T-helper 1 cell treated with Interleukin-12 subunit alpha and Interleukin-12 subunit beta and Interleukin-4 antibody, amounts not matched to agents 30 μg/mL and 1 μg/mL, for 36 hours (primary cell): ENCODE data around the gene ELOVL6.

Experiments
- H3K27ac Mint-ChIP-seq: one replicate; pipeline ENCODE4 v1.8.0; 2021; ENCODE audit warnings: mild to moderate bottlenecking, mixed read lengths
- H3K27me3 Mint-ChIP-seq: one replicate; pipeline ENCODE4 v1.8.0; 2021; ENCODE audit warnings: low read depth, mixed read lengths
- H3K36me3 Mint-ChIP-seq: one replicate; pipeline ENCODE4 v1.8.0; 2021; ENCODE audit warnings: low read depth, mixed read lengths
- H3K4me1 Mint-ChIP-seq: one replicate; pipeline ENCODE4 v1.8.0; 2021; ENCODE audit warnings: low read depth, mixed read lengths
- H3K4me3 Mint-ChIP-seq: one replicate; pipeline ENCODE4 v1.8.0; 2021; ENCODE audit warnings: mild to moderate bottlenecking, moderate library complexity, mixed read lengths
- H3K9me3 Mint-ChIP-seq: one replicate; pipeline ENCODE4 v1.8.0; 2021; ENCODE audit warnings: mixed read lengths

Gene ELOVL6

DNA sequence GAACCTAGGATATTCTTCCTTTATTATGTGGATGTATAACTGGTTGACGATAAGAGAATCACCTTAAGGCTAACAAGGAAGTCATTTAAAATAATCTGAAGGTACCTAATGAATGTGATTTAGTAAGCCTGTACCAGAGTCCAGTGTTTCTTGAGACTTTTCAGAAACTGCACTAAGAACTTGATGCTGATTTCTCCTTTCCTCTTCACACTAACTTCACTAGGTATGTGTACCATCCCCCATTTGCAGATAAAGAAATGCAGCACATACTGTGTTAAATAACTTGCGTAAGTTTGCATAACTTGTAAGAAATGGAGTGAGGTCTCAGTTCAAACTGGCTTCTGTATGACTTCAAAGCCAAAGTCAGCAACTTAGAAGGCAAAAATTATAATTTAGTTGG lies 63.3 kb downstream of the ELOVL6 start:
- Mint-ChIP-seq H3K4me1 (peaks cover 14% of the 10 kb centered on the region), H3K36me3 (peaks cover 29% of the 10 kb centered on the region), H3K27me3 (no peaks in the 10 kb centered on the region), H3K27ac (no peak overlapping the region), H3K4me3 (no peak overlapping the region), H3K9me3 (no peaks in the 10 kb centered on the region)

DNA sequence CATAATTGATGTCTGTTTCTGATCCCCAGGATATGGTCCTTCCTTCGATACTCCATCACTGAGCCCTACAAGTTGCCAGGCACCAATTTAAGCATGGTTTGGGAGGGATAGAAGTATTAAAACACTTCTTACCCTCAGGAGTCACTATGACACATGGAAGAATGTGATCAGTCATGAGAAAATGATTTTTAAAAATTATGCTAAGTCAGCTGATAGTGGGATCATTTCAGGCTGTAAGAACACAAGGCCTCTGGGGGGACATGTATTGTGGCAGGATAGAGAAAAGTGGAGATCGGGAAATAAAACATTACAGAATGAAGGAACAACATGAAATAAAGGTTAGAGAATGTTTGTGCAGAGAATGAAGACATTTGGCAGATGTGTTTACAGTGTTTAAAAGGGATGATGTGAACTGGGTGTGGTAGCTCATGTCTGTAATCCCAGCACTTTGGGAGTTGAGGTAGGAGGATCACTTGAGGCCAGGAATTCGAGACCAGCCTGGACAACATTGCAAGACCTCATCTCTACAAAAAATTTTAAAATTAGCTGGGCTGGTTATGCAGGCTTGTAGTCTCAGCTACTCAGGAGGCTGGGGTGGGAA lies 64.0 kb downstream of the ELOVL6 start:
- H3K4me3 Mint-ChIP-seq = no peak overlapping the region
- no peaks in the 10 kb centered on the region for H3K27me3 Mint-ChIP-seq
- no peaks in the 10 kb centered on the region for H3K9me3 Mint-ChIP-seq
- peaks cover 31% of the 10 kb centered on the region for H3K36me3 Mint-ChIP-seq
- H3K4me1 Mint-ChIP-seq = peaks cover 15% of the 10 kb centered on the region
- no peak overlapping the region for H3K27ac Mint-ChIP-seq

DNA sequence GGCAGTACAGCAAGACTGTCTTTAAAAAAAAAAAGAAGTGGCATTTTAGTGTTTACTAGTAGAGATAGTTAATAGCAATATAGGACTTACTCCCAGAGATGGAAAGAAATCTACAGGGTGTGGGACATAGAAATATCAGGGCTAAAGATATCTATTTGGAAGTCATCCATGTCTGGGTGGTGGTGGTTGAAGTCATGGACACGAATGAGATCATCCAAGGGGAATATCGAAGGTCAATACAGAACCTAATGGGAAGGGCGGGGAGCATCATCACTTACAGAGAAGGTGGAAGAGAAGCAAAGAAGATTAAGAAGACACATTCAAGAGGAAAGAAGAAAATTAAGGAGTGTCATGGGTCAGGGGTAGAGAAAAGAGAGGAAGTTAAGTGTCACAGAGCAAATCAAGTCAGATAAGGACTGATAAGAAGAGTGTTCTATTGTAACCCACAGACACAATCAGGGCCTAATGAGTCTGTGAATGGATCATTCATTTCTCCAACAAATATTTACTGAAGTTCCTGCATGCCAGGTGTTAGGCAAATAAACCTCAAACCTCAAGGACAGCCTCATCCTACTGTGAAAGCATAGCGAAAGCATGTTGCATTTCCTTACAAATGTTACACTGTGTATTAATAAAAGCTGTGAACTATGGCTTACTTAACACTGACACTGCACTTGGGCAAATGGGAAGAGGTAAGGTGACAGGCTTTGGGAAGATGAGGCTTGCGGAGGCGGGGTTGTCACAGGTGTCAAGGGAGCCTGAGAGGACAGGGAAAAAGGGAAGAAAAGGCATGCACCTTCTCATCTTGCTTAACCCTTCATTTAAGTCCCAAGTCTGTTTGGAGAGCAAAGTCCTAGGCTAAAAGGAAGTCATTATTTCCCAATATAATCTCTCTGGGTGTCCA lies 65.3 kb downstream of the ELOVL6 start:
- no peak overlapping the region for H3K27ac Mint-ChIP-seq
- H3K27me3 Mint-ChIP-seq = no peaks in the 10 kb centered on the region
- H3K36me3 Mint-ChIP-seq = peaks cover 31% of the 10 kb centered on the region
- H3K4me3 Mint-ChIP-seq = no peak overlapping the region
- no peaks in the 10 kb centered on the region for H3K9me3 Mint-ChIP-seq
- H3K4me1 Mint-ChIP-seq = peaks cover 24% of the 10 kb centered on the region

DNA sequence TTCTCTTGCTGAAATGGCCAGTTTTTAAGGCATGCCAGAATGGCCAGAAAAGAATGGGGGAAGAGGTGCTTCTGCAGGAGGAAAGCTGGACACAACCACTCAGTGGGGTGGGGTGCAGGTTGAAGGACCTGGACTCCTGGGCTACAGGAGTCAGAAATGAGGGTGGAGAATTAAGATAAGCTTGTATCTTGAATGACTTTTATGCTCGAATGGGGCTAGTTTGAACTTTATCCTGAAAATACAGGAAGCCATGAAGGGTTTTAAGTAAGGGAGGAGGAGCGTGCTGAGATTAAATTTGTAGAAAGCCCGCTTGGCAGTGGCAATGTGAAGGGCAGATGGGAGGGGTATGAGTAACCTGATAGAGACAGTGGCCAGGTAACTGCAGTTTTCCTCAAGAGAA lies 66.5 kb downstream of the ELOVL6 start:
- Mint-ChIP-seq H3K4me1 (peaks cover 28% of the 10 kb centered on the region), H3K27ac (no peak overlapping the region), H3K9me3 (no peaks in the 10 kb centered on the region), H3K36me3 (peaks cover 36% of the 10 kb centered on the region), H3K4me3 (no peak overlapping the region), H3K27me3 (no peaks in the 10 kb centered on the region)

DNA sequence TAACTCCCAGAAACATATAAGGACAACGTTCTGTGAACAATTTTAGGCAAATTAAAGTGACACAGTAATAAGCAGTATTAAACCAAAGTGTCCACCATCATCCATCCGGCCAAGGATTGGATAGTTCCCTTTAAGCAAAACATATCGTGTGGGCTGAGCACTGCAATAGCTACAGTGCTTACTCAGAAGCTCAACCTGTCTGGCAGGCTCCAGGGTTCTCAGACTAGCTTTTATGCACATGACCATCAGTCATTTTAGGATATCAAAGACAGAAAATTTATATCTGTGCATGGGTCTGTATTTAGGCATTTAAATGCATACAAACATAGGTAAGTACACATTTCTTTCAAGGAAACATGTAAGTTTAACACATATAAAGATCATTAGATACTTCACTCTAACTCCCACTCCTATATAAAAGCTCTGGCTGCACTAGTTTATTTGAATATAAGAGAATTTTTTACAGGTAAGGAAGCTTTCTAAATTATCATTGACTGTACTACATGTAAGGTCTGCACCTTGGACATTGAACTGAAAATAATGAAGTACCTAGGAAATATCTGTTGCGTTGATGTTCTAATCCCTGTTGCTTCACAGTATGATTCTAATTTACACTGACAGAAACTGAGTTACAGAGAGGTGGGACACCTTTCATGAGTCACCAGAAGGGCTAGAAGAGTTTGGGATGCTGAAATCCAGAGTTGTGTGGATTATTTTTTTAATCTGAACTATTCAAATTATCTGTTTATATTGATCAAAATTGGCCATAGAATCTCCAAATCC lies 67.6 kb downstream of the ELOVL6 start:
- Mint-ChIP-seq H3K27me3 (no peaks in the 10 kb centered on the region), H3K4me1 (peaks cover 30% of the 10 kb centered on the region), H3K36me3 (peaks cover 42% of the 10 kb centered on the region), H3K27ac (no peak overlapping the region), H3K9me3 (no peaks in the 10 kb centered on the region), H3K4me3 (no peak overlapping the region)

DNA sequence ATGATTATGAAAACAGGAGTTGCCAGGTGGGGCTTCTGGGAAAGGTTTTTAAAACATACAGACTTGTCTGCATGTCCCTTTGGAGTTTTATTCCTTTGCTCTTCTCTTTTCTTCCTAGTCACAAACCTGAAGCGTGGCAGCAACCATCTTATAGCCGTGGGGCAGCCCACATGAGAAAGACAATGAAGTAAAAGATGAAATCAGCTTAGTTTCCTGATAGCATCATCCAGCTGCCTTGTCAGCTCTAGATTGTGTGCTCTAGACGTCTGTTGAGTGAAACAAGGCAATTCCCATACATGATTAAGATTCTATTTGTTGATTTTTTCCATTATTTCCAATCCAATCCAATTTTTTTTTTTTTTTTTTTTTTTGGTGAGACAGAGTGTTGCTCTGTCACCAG lies 68.9 kb downstream of the ELOVL6 start:
- Mint-ChIP-seq H3K4me1 (peaks cover 30% of the 10 kb centered on the region), H3K27ac (no peak overlapping the region), H3K36me3 (peaks cover 39% of the 10 kb centered on the region)

DNA sequence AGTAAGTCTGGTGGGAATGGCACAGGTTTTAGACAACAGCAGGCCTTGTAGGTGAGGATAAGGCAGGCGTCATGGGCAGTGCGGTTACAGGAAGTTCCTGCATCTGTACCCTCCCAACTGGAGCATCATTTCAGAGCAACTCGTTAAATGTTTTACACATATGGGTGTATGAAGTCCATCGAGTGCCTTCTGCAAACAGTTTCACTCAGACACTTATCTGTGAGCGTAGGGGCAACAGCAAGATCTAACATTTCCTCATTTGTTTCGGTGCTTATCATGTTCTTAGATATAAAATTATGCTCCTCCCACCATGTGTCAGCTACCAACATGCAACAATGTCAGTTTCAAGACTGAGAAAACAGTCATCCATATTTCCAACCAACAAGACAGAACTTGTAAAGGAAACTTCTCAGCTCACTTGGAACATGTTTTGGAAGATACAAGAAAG lies 69.9 kb downstream of the ELOVL6 start:
- H3K4me3 Mint-ChIP-seq = no peak overlapping the region
- H3K4me1 Mint-ChIP-seq = peaks cover 33% of the 10 kb centered on the region
- H3K36me3 Mint-ChIP-seq = peaks cover 35% of the 10 kb centered on the region
- H3K9me3 Mint-ChIP-seq = no peaks in the 10 kb centered on the region
- H3K27ac Mint-ChIP-seq = no peak overlapping the region
- H3K27me3 Mint-ChIP-seq = no peaks in the 10 kb centered on the region

More for the DNA sequence above, 68.9 kb downstream of the ELOVL6 start:
- no peak overlapping the region for H3K4me3 Mint-ChIP-seq
- no peaks in the 10 kb centered on the region for H3K27me3 Mint-ChIP-seq
- no peaks in the 10 kb centered on the region for H3K9me3 Mint-ChIP-seq

DNA sequence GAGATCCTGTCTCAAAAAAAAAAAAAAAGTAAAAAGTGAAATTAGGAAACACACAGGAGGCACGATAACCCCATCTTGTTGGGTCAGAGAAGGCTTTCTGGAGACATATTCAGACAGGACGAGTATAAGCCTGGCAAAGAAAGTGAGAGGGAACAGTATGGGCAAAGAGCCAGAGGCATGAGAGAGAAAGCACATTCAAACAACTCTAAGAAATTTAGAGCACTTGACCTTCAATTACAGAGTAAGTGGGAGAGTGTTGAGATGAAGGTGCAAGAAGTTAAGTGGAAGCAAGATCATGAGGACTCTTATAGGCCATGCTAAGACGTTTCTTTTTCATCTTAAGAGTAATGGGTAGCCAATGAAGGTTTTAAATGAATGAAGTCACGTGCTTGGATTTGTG lies 70.4 kb downstream of the ELOVL6 start:
- Mint-ChIP-seq H3K4me1 (peaks cover 29% of the 10 kb centered on the region), H3K27ac (peak overlapping the region; percentile 31), H3K4me3 (no peak overlapping the region), H3K9me3 (no peaks in the 10 kb centered on the region), H3K27me3 (no peaks in the 10 kb centered on the region), H3K36me3 (peaks cover 31% of the 10 kb centered on the region)

DNA sequence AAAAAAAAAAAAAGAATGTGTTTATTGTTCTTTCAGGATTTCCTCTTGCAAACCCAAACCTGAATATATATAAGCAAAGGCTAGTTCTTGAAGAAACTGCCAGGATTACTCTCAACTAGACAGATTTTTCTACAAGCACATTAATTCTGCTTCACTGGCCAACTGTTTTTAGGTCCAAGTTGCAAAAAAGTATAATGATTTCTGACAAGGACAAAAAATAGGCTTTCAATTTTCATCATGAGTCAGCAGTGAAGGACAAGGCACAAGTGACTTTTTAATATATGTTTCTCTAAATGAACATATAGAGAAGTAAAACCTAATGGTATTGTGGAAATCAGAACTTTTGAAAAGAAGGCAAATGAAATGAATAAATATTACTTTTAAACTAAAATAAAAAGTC lies 73.7 kb downstream of the ELOVL6 start:
- Mint-ChIP-seq H3K4me3 (no peak overlapping the region), H3K4me1 (peaks cover 30% of the 10 kb centered on the region), H3K27me3 (no peaks in the 10 kb centered on the region), H3K9me3 (no peaks in the 10 kb centered on the region), H3K36me3 (peaks cover 29% of the 10 kb centered on the region), H3K27ac (no peak overlapping the region)

DNA sequence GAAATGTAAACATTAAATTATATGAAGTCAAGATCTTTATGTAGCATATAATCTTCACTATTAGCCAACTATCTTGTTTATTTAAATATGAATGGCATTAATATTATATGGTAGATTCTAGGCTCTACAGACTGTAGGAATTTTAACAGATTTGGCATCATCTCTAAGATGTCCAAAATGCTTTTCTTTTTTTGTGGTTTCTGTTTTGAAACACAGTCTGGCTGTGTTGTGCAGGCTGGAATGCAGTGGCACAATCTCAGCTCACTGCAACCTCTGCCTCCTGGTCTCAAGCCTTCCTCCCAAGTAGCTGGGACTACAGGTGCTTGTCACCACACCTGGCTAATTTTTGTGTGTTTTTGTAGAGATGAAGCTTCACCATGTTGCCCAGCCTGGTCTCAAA lies 76.2 kb downstream of the ELOVL6 start:
- H3K9me3 Mint-ChIP-seq = no peaks in the 10 kb centered on the region
- H3K4me1 Mint-ChIP-seq = peaks cover 25% of the 10 kb centered on the region

DNA sequence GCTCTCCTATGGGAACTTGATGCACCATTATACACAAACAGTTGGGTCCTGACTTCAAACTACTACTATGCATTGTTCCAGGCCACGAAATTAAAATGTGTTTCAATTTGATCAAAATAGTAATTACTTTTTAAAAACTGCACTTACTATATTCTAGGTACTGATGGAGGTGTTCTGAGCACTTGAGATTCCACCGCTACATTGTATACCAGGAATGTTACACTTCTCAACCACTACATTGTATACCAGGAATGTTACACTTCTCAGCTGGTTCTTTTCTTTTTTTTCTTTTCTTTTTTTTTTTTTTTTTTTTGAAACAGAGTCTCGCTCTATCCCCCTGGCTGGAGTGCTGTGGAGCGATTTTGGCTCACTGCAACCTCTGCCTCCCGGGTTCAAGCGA lies 77.9 kb downstream of the ELOVL6 start:
- H3K27me3 Mint-ChIP-seq = no peaks in the 10 kb centered on the region
- H3K4me3 Mint-ChIP-seq = no peak overlapping the region
- H3K9me3 Mint-ChIP-seq = no peaks in the 10 kb centered on the region
- H3K4me1 Mint-ChIP-seq = peaks cover 25% of the 10 kb centered on the region
- peaks cover 28% of the 10 kb centered on the region for H3K36me3 Mint-ChIP-seq
- no peak overlapping the region for H3K27ac Mint-ChIP-seq

More for the DNA sequence above, 76.2 kb downstream of the ELOVL6 start:
- no peaks in the 10 kb centered on the region for H3K27me3 Mint-ChIP-seq
- no peak overlapping the region for H3K4me3 Mint-ChIP-seq
- no peak overlapping the region for H3K27ac Mint-ChIP-seq
- peaks cover 22% of the 10 kb centered on the region for H3K36me3 Mint-ChIP-seq

DNA sequence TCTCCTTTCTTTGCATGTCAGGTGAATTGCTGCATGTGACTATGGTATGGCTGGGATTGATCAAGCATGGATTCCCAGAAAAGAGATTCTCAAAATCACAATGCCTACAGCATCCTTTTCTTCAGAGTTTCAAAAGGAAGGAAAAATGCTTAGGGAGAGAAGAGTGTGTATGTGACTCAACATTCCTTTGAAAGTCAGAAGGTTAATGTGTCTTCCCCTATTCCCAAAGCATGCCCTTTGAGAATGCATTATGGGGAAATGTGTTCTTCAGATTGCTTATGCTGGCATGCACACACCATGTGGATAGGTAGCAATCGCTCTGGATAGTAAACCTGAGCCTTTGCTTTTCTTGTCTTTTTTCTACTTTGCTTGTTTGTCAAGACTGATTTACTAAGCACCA lies 78.5 kb downstream of the ELOVL6 start:
- peaks cover 28% of the 10 kb centered on the region for H3K36me3 Mint-ChIP-seq
- H3K4me1 Mint-ChIP-seq = peaks cover 25% of the 10 kb centered on the region
- no peak overlapping the region for H3K4me3 Mint-ChIP-seq
- no peaks in the 10 kb centered on the region for H3K27me3 Mint-ChIP-seq
- no peak overlapping the region for H3K27ac Mint-ChIP-seq
- no peaks in the 10 kb centered on the region for H3K9me3 Mint-ChIP-seq

DNA sequence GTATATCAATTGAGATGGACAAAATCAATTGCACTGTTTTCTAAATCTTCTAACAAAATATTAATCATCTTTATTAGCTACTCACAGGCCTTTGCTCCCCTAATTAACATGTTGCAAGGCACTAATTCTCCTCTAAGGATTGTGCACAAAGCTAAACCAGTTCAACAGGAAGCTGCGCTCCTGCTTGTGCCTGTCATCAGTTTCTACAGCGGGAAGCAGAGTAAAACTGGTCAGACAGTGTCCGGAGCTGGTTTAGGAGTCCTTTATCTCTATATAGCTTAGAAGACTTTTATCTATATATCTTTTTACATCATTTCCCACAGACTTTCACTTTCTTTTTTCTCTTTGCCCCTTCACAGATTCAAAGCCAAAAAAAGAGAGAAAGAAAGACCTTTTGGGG lies 79.1 kb downstream of the ELOVL6 start:
- no peaks in the 10 kb centered on the region for H3K9me3 Mint-ChIP-seq
- H3K27ac Mint-ChIP-seq = no peak overlapping the region
- H3K36me3 Mint-ChIP-seq = peaks cover 27% of the 10 kb centered on the region
- no peaks in the 10 kb centered on the region for H3K27me3 Mint-ChIP-seq
- no peak overlapping the region for H3K4me3 Mint-ChIP-seq
- H3K4me1 Mint-ChIP-seq = peaks cover 25% of the 10 kb centered on the region

DNA sequence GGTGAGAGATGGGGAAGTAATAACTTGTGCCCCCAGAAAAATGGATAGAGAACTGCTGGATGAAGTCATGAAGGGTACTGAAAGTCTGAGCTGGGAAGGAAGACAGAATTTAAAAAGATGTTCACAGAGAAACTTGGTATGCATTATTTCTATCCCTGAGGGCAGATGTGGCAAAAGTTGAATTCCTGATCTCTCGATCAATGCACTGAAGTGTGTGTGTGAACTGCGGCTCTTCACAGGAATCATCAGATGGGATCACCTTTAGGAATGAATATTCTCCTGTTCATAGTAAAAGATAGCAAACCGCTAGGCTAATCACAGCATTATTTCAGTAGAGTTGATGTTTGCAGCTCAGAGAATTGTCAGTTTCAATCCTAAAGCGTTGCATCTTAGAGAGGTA lies 86.4 kb downstream of the ELOVL6 start:
- no peaks in the 10 kb centered on the region for H3K9me3 Mint-ChIP-seq
- H3K27me3 Mint-ChIP-seq = no peaks in the 10 kb centered on the region

More for the DNA sequence above, 86.4 kb downstream of the ELOVL6 start:
- H3K27ac Mint-ChIP-seq = no peak overlapping the region
- no peak overlapping the region for H3K4me3 Mint-ChIP-seq
- peaks cover 12% of the 10 kb centered on the region for H3K4me1 Mint-ChIP-seq
- H3K36me3 Mint-ChIP-seq = peaks cover 25% of the 10 kb centered on the region
